ENCODE data around the gene IFRD1. TPM values are rescaled to one million over a fixed set of nuclear protein-coding genes. Genes with fewer than 3 reads are reported as not detected.
A peak's percentile ranks its signal among the peaks of the same experiment; 100 is the strongest.

IFRD1 gene
- total and polyA plus RNA-seq, 10 donors: 22.9 to 111 (median 45.5) TPM

DNA sequence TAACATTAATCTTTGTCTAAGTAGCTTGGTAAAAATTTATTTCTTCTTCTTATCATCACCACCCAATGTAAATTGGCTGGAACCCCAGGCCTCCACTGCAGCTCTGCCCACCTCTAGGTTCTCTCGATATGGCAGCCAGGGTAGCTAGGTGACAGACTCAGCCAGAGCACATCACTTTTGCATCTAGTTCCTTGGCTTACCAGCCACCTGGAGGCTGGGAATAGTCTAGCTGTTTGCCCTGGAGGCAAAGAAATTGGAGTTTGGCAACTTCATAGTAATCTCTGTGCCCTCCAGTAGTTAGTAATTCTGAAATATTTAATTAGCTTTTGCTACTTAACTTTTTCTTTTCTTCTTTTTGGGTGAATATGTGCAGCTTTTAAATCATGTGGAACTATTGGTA, 9.4 kb downstream of the IFRD1 start:
- H3K4me1 ChIP-seq: peaks cover 0 to 26% (median 5%) of the 10 kb centered on the region in 6 donors
- TF ChIP-seq POLR2A (IDR thresholded peaks at IDR 0.05) (no peak), POLR2AphosphoS5 (IDR thresholded peaks at IDR 0.05) (no peak)
- TF ChIP-seq, protein P1, sequence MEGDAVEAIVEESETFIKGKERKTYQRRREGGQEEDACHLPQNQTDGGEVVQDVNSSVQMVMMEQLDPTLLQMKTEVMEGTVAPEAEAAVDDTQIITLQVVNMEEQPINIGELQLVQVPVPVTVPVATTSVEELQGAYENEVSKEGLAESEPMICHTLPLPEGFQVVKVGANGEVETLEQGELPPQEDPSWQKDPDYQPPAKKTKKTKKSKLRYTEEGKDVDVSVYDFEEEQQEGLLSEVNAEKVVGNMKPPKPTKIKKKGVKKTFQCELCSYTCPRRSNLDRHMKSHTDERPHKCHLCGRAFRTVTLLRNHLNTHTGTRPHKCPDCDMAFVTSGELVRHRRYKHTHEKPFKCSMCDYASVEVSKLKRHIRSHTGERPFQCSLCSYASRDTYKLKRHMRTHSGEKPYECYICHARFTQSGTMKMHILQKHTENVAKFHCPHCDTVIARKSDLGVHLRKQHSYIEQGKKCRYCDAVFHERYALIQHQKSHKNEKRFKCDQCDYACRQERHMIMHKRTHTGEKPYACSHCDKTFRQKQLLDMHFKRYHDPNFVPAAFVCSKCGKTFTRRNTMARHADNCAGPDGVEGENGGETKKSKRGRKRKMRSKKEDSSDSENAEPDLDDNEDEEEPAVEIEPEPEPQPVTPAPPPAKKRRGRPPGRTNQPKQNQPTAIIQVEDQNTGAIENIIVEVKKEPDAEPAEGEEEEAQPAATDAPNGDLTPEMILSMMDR (IDR thresholded peaks at IDR 0.05 in 8 of 11, conservative IDR thresholded peaks at IDR 0.05 in 3 of 11): no peak
- H3K27ac ChIP-seq: no peak overlapping the region
- peaks cover 3 to 96% (median 72%) of the 10 kb centered on the region in 6 donors for H3K36me3 ChIP-seq
- 83 to 100% (median 98%) methylated on average over 1 of the region's 1 CpG for WGBS, 5 donors
- H3K4me3 ChIP-seq: no peak overlapping the region
- intact Hi-C loops (cut with DNase I; ENCODE audit: low total_unique reads): no loop called here
- H3K27me3 ChIP-seq (replicated peaks in 1 of 7): no peaks in the 10 kb centered on the region
- DNase-seq: no peak
- H3K9me3 ChIP-seq: no peaks in the 10 kb centered on the region

DNA sequence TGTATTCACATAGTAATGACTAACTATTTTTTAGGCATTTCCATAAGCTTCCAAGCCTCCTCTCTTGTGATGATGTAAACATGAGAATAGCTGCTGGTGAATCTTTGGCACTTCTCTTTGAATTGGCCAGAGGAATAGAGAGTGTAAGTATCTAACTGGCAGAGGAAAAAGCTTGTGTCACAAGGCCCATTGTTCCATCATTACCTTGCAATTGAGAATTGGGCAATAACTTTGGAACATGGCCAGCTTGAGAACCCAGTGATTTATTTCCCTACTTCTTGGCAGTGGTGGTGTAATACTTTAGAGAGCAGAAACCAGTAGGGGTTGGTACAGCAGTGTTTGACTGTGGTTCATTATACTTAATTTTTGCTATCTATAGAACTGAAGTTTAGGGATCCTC, 12.0 kb downstream of the IFRD1 start:
- intact Hi-C loops (cut with DNase I; ENCODE audit: low total_unique reads): no loop called here
- DNase-seq: no peak
- Histone ChIP-seq H3K9me3 (no peaks in the 10 kb centered on the region), H3K4me1 (peaks cover 0 to 17% (median 5%) of the 10 kb centered on the region in 6 donors), H3K27ac (peak overlapping the region in 5 of 8 donors; percentile 9 to 69 (median 64)), H3K27me3 (replicated peaks in 1 of 7) (no peaks in the 10 kb centered on the region), H3K4me3 (no peak overlapping the region), H3K36me3 (peaks cover 3 to 99% (median 69%) of the 10 kb centered on the region in 6 donors)
- no peak for TF ChIP-seq POLR2A (IDR thresholded peaks at IDR 0.05)
- TF ChIP-seq, protein P1 (IDR thresholded peaks at IDR 0.05 in 8 of 11, conservative IDR thresholded peaks at IDR 0.05 in 3 of 11): no peak
- TF ChIP-seq POLR2AphosphoS5 (IDR thresholded peaks at IDR 0.05): peak in 1 of 3 donors; percentile 87

DNA sequence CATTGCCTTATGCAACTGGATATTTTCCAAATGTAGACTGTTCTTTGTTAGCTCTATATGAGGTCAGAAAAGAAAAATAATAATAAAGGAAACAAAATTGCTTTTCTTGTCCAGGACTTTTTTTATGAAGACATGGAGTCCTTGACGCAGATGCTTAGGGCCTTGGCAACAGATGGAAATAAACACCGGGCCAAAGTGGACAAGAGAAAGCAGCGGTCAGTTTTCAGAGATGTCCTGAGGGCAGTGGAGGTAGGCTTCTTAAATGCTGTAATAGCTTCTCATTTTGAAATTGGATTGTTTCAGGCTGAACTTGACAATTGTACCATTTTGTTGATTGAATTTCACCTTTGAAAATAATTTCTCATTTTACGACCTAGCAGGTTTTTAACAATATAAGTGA, 17.6 kb downstream of the IFRD1 start:
- intact Hi-C loops (cut with DNase I; ENCODE audit: low total_unique reads): no loop called here
- TF ChIP-seq, protein P1 (IDR thresholded peaks at IDR 0.05 in 8 of 11, conservative IDR thresholded peaks at IDR 0.05 in 3 of 11): no peak
- TF ChIP-seq POLR2A (IDR thresholded peaks at IDR 0.05) (no peak), POLR2AphosphoS5 (IDR thresholded peaks at IDR 0.05) (no peak)
- WGBS, 5 donors: 64 to 99% (median 96%) methylated on average over 4 of the region's 4 CpGs
- Histone ChIP-seq H3K4me1 (no peaks in the 10 kb centered on the region), H3K27me3 (replicated peaks in 1 of 7) (no peaks in the 10 kb centered on the region), H3K4me3 (no peak overlapping the region), H3K27ac (no peak overlapping the region), H3K36me3 (peaks cover 0 to 99% (median 68%) of the 10 kb centered on the region in 6 donors), H3K9me3 (no peaks in the 10 kb centered on the region)
- no peak for DNase-seq

DNA sequence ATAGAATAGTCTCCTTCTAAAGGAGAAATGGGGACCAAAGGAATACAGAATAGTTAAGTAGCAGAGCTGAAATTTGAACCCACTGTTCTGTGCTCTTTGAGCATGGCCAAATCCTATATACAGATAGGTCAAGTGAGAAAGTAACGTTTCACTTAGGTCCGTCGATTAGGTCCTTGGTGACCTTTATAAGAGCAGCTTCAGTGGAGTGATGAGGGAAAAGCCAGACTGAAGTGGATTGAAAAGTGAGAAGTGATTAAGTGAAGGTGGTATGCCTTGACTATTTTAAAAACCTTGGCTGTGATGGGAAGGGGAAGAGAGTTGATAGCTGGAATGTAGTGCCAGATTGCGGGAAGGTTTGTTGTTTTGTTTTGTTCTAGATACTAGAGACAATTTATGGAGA, 19.9 kb downstream of the IFRD1 start:
- DNase-seq: no peak
- Histone ChIP-seq H3K27me3 (replicated peaks in 1 of 7) (no peaks in the 10 kb centered on the region), H3K36me3 (peaks cover 0 to 100% (median 77%) of the 10 kb centered on the region in 6 donors), H3K27ac (no peak overlapping the region), H3K4me1 (no peaks in the 10 kb centered on the region), H3K9me3 (no peaks in the 10 kb centered on the region), H3K4me3 (no peak overlapping the region)
- intact Hi-C loops (cut with DNase I; ENCODE audit: low total_unique reads): no loop called here
- TF ChIP-seq POLR2AphosphoS5 (IDR thresholded peaks at IDR 0.05): no peak
- TF ChIP-seq, protein P1 (IDR thresholded peaks at IDR 0.05 in 8 of 11, conservative IDR thresholded peaks at IDR 0.05 in 3 of 11): no peak
- TF ChIP-seq POLR2A (IDR thresholded peaks at IDR 0.05): no peak
- WGBS, 5 donors: 72 to 97% (median 81%) methylated on average over 4 of the region's 4 CpGs
